ENCODE results near the gene ZNF750. TPM values are rescaled to one million over a fixed set of nuclear protein-coding genes. Genes with fewer than 3 reads are reported as not detected.

ZNF750 gene
- 0.09 TPM in 1 of 2 replicates, not detected in the other for total RNA-seq

GRCh38 chr17:82839617-82840292, at the start of gene ZNF750:
Gene ZNF750, minus strand, starts transcription at chr17:82840022. Its CDS starts 7,568 bp downstream, at chr17:82832454.

Other genes with a start within 250 kb of the ZNF750 start
- 40.9 and 44.3 TPM in 2 replicates for gene WDR45B, start 191.6 kb downstream of the ZNF750 start, total RNA-seq
- 6.8 and 18.9 TPM in 2 replicates for gene RAB40B, start 141.3 kb downstream of the ZNF750 start, total RNA-seq
- 15.0 and 22.2 TPM in 2 replicates for gene FN3KRP, start 123.3 kb downstream of the ZNF750 start, total RNA-seq
- 6.6 and 8.2 TPM in 2 replicates for gene FN3K, start 104.4 kb downstream of the ZNF750 start, total RNA-seq
- 53.3 and 65.3 TPM in 2 replicates for gene TBCD, start 88.0 kb downstream of the ZNF750 start, total RNA-seq
- gene METRNL, start 239.6 kb upstream of the ZNF750 start, total RNA-seq = 125 and 211 TPM in 2 replicates

All from bronchial smooth muscle cell (primary cell).